HCT116 (cell line): ENCODE results near the gene ZNRF3.

Experiments used
- CBX3 ChIP-seq: IDR thresholded peaks from 2 replicates; pipeline ENCODE4 v1.6.1; 2012; ENCODE audit warnings: low read depth
- ELF1 ChIP-seq: IDR thresholded peaks from 2 replicates; pipeline ENCODE4 v1.6.1; 2012; ENCODE audit warnings: low read depth, borderline replicate concordance
- EZH2 ChIP-seq: fragments of 200-600 bp; sonication (generic); IDR thresholded peaks from 2 replicates; pipeline ENCODE4 v1.6.1; 2017; ENCODE audit warnings: antibody characterized with exemption, mixed run types
- EZH2phosphoT487 ChIP-seq: fragments of 200-600 bp; IDR thresholded peaks from 2 replicates; pipeline ENCODE4 v1.6.1; 2018; ENCODE audit warnings: antibody characterized with exemption, borderline replicate concordance
- JUND ChIP-seq: IDR thresholded peaks from 2 replicates; pipeline ENCODE4 v1.6.1; 2012
- SIN3A ChIP-seq: IDR thresholded peaks from 2 replicates; pipeline ENCODE4 v1.6.1; 2012; ENCODE audit warnings: low read depth
- SP1 ChIP-seq: IDR thresholded peaks from 2 replicates; pipeline ENCODE4 v1.6.1; 2012; ENCODE audit warnings: low read depth
- TCF7L2 ChIP-seq: IDR thresholded peaks from 2 replicates; pipeline ENCODE4 v1.7.0; 2011; ENCODE audit warnings: borderline replicate concordance, inconsistent platforms; ENCODE audit not compliant: insufficient read depth, insufficient read length; ENCODE audit errors: extremely low read depth
- TF ChIP-seq, protein P1 (sequence below): IDR thresholded peaks from 2 replicates; pipeline ENCODE4 v1.6.1; 2012
- TF ChIP-seq, protein P2 (sequence below), 3 experiments: fragments of 200-600 bp in 1 of 3; sonication (generic) in 1 of 3; IDR thresholded peaks in 2 of 3; conservative IDR thresholded peaks in 1 of 3; 2 replicates each; pipeline ENCODE4 v1.5.1; 2012 to 2017; ENCODE audit warnings: low read depth in 2 of 3, low read length in 2 of 3, antibody characterized with exemption in 1 of 3, borderline replicate concordance in 1 of 3, control low read depth in 1 of 3, mild to moderate bottlenecking in 1 of 3, mixed read lengths in 1 of 3, mixed run types in 1 of 3, moderate library complexity in 1 of 3; ENCODE audit not compliant: insufficient read depth in 1 of 3

DNA sequence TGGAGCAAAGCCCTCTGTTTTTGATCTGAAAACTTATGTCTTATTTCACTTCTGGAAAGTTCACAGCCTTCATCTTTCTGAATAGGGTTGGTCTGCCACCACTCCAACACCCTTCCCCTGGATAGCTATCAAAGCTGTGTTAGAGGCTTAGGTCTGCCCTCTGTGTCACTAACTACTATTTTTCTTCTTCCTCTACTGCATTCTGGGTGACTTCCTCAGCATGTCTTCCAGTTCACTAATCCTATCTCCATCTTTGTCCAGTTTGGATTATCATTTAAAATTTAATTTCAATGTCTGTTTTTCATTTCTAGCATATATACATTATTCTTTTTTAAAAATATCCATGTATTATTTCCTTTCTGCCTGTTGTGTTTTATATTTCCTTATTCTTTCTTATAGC is 84.6 kb downstream of the ZNRF3 start:
- TF ChIP-seq, protein P1, sequence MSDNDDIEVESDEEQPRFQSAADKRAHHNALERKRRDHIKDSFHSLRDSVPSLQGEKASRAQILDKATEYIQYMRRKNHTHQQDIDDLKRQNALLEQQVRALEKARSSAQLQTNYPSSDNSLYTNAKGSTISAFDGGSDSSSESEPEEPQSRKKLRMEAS, result no peak
- TF ChIP-seq, protein P2, sequence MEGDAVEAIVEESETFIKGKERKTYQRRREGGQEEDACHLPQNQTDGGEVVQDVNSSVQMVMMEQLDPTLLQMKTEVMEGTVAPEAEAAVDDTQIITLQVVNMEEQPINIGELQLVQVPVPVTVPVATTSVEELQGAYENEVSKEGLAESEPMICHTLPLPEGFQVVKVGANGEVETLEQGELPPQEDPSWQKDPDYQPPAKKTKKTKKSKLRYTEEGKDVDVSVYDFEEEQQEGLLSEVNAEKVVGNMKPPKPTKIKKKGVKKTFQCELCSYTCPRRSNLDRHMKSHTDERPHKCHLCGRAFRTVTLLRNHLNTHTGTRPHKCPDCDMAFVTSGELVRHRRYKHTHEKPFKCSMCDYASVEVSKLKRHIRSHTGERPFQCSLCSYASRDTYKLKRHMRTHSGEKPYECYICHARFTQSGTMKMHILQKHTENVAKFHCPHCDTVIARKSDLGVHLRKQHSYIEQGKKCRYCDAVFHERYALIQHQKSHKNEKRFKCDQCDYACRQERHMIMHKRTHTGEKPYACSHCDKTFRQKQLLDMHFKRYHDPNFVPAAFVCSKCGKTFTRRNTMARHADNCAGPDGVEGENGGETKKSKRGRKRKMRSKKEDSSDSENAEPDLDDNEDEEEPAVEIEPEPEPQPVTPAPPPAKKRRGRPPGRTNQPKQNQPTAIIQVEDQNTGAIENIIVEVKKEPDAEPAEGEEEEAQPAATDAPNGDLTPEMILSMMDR (IDR thresholded peaks at IDR 0.05 in 2 of 3, conservative IDR thresholded peaks at IDR 0.05 in 1 of 3; ENCODE audit: borderline replicate concordance in 1 of 3, insufficient read depth in 1 of 3, low read depth in 2 of 3, low read length in 2 of 3), result no peak
- no peak for TF ChIP-seq ELF1
- TF ChIP-seq EZH2, result no peak
- no peak for TF ChIP-seq SP1
- TF ChIP-seq CBX3, result no peak
- no peak for TF ChIP-seq TCF7L2
- TF ChIP-seq JUND, result no peak
- no peak for TF ChIP-seq EZH2phosphoT487
- TF ChIP-seq SIN3A, result no peak
